Dermis microvascular lymphatic vessel endothelial cell (primary cell): ENCODE measurements around the gene PDHB. TPM values are rescaled to one million over a fixed set of nuclear protein-coding genes. Genes with fewer than 3 reads are reported as not detected.
A peak's percentile ranks its signal among the peaks of the same experiment; 100 is the strongest.

Experiments used
- DNase-seq, 2 donors: peaks; one replicate each; pipeline versions ENCODE4 v3.0.0 to v3.0.0-alpha.2; 2010; ENCODE audit warnings: low read depth in 2 of 2
- total RNA-seq: library from RNA; depleted of rRNA; stranded (reverse); fragments of >200 nt; gene quantifications from 2 replicates; pipeline ENCODE4 v1.2.1, GENCODE V29; 2014

PDHB gene
- total RNA-seq, 1 donor from 2014 or later: 60.3 TPM

DNA sequence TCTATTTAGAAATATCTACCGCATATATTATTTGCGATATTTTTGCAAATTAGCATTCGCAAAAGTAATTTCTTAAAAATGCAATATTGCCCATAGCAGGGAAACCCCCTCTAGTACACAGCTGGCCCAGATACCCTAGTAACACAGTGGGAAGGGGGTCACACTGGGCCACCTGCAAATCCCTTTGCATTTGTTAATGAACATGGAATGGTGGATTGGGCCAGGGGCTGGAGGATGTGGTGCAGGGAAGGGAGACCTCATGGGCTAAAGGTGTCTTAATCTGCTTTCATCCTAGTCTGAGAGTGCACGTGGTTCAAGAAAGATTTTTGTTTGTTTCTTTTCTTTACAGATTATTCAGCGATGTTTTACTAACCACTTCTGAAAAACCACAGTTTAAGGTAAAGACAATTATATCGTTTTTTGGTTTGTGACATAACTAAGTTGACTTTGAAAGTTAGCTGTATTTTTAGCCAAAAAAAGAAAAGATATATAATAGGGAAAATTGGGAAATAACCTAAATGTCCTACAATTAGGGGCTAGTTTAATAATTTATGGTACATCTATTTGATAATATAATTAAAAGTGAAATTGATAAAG is 30.0 kb downstream of the PDHB start:
- no peak for DNase-seq

DNA sequence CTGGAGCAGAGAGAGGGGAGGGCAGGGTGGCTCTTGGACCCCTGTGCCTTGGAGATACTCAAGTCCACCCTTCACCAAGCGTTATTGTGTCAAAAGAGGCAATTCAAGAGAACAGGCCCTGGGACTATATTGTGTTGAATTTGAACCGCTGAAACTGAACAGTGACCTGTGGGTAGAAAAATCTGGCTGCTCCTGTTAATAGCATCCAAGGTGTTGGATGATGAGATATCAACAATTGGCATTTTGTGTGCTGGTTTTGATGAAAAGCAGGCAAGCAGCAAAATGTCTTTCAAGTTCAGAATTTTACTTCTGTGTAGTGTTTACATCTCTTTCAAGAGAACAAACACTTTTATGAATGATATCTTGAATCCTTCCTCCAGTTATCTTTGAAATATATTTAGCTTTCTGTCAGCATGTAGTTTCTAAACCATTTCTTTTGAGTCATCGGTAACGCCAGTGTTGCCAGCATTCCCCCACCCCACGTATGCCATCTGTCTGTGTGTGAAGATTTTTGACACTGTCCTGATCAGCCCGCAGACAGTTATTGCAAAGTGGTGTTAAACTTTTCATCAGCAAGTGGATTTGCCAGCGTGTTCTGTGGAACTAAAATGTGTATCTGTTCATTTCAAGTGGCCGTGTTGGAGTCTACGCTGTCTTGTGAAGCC is 34.8 kb downstream of the PDHB start:
- no peak for DNase-seq

DNA sequence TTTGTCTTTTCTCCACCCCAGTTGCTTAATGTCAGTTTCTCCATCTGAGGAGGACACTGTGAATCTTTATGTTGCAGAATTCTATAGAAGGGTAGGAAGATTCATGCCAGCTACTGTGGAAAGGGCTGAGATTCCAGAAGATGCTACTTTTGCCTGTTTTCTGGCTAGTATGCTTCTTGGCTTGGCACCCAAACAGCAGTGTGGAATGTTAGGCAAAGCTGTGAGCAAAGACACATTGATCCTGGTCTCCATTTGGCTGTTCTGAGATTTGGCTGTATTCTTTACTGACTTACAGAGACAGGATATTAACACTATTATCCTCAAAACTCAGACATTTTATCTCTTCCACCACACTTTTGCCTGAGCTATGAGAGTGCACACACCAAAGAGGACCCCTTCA is 39.3 kb downstream of the PDHB start:
- no peak for DNase-seq

DNA sequence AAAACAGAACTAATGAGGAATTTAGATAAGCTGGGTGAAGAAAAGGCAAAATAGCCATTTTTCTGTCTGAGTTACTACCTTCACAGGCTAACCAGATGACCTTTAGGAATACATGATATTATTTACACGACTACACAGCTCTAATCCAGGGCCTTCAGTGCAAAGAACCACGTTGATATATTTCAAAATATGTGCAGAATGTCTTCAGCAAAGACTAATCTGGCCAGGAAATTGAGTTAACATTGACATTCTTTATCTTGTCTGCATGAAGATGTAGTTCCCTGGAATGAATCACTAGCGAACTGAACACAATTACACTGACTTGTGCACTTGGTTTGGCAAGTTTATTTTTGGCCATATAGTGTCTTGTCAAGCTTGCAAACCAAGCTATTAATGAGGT is 41.5 kb downstream of the PDHB start:
- DNase-seq: no peak

DNA sequence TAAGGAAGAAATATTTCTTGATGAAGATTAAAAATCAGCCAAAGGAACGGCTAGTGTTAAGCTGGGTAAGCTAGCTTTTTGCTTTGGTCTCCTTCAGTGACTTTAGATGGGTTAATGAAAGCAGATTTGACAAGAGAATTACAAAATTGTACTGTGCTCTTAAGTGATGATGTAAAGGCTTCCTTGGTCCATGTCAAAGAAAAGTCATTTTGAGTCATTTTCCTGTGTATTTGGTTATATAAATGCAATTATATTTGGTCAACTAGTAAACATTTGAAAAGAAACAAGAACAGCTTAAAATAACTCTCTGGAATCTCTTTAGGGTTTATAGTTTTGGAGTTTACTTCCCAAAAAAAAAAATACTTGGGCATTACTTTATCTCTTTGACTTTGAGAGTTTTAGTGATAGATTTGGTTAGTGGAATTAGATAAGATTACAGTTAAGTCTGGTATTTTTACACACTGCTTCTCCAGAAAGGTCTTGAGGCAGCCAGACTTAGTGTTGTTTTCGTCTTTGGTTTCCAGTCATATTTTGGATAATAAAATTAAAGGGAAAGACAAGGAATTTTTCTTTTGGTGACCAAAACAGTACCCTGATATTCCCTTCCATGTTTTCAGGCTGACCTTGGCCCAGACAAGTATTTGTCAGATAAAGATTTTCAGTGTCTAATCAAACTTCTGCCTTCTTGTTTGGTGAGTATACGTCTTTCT is 42.3 kb downstream of the PDHB start:
- no peak for DNase-seq

DNA sequence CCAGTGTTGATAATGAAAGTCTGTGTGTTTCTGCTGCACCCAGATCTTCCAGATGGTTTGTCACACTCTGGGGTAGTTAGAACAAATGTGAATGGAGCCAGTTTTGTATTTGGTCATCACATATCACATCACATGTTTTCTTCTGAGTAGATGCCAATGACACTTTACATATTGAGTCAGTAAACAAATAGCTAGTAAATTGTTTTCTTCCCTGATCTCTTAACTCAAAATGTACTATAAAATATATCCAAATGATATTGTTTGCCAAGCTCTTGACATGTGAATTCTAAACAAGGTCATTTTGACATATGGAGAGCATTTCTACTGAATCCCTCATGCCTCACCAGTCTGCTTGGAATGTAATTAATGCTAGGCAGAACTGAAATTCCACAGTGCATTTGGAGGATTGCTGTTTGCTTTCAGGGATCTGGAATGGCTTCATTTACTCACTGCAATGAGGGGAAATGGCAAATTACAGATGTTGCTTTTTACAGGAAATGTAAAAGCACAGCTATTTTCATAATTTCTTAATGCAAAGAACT is 45.0 kb downstream of the PDHB start:
- peak in 1 of 2 donors; percentile 50 for DNase-seq

DNA sequence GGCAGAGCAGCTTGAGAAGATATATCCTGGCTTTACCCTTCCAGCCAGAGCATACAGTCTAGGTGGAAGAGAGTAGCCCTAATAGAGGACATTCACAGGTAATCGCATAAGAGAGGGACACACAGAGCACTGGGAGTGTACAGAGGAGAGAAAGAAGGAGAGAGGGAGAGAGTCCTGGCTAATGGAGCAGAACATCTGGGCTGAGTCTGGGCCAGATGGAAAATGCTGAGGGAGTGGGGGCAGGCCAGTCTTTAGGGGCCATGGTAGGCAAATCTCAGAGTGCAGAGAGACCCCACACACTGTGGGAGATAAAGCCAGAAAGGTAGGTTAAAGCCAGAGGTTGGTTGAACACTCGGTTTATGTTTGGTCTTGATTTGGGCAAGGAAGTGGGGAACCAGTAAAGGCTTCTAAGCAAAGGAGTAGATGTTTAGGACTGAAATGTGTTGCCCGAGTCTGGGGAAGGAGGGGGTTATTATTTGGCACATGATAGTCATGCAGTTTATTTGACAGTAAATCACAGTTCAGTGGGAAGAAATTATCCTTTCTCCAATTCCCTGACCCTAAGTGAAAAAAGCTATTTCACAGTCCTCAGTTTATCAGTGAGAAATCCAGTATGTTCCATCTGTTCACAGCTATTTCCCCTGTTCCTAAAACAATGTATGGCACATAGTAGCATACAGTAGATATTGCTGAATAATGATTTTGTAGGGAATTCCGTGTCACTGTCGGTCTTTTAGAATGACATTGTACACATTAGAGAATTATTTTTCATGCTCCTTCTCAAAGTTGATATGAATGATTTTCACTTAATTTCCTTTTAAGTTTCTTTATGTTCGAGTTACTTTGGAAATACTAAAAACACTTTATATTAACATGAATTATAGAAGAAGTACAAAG is 45.7 kb downstream of the PDHB start:
- no peak for DNase-seq

DNA sequence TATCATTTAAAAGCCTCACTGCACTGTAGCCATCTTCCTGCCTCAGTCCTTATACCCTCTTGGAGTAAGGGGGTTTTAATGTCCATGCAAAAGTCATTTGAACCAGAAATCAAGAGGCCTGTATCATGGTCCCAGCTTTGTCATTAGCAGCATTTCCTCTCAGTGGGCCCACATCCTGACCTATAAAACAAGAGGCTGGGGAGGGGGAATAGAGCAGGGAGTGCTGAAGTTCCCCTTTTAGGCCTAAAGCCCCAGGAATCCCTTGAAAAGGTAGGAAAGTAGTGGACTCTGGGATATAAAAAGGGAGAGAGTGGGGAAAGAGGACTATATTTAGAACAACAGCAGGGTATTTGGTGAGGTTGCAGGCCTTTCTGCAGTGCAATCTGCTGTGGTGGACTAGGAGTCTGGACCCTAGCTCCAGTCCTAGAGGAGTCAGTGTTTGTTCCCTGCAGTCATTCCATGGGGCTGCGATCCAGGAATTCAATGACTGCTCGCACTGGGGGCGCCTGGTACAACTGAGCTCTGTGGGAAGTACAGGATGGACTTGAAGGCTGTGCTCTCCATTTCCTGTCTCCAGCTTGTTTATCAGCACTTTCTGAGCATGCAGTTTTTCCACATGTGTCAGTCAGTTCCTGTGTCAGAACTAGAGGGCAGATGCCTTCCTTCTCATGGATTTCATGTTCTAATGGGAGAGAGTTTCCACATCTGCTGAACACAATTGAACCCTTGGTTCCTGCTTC is 46.8 kb downstream of the PDHB start:
- peak; percentile 95 to 98 for DNase-seq

DNA sequence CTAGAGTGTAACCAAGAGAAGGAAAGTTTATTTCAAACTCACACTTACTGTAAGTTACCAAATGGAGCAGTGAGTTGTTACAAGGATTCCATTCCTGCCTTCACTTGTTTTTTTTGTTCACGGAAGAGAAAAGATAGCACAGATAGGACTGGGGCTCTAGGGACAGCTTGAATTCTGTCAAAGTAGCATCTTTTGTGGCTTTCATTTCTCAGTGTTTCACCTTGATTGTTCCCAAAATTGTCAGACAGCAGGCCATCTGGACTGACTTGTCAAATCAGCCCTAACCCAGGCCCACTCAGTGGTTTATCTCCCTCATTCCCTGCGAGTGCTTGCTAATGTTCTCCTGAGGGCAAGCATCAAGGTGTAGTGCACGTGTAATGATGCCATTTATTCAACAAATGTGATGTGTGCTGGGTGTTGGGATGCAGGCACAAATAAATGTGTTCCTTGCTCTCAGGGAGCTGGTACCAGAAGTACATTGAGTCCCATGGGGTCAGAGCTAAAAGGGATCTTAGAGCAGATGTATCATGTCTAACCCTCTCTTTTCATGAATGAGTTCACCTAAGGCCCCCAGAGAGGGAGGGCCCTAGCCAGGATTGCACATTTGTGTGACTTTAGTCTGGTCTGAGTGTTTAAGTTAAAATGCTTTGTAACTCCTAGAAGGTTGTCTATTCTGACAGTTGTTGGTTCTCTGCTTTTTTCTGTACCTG is 49.1 kb downstream of the PDHB start:
- DNase-seq: no peak

DNA sequence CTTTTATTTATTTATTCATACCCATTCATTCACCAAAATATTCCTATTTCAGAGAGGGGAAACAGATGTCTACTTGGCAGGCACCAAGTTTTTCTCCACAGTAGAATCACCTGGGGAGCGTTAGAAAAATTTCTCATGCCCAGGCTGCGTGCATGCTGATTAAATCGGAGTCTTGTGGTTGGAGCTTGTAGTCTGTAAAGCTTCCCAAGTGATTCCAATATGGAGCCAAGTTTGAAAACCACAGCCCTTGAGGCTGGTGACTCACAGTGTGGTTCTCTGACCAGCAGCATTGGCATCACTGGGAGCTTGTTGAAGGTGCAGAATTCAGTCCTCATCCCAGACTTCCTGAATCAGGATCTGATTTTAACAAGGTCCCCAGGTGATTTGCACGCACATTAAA is 49.7 kb downstream of the PDHB start:
- peak in 1 of 2 donors; percentile 73 for DNase-seq

DNA sequence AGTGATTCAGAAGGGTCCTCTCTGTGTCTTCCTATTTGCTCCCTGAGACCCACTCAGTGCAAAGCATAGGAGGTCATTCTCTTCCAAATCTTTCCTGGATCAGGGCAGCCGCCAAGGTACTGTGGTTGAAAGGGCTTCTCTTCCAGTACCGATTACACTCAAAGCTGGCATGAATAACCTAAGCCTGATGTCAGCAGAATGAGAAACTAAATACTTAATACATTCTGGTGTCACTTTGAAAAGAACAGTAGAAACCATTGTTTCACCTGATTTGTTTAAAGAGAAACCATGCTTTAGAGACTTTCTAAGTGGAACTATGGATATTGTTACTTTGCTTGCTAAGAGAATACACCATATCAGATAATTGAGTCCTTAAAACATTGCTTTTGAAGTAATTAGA is 50.2 kb downstream of the PDHB start:
- no peak for DNase-seq

DNA sequence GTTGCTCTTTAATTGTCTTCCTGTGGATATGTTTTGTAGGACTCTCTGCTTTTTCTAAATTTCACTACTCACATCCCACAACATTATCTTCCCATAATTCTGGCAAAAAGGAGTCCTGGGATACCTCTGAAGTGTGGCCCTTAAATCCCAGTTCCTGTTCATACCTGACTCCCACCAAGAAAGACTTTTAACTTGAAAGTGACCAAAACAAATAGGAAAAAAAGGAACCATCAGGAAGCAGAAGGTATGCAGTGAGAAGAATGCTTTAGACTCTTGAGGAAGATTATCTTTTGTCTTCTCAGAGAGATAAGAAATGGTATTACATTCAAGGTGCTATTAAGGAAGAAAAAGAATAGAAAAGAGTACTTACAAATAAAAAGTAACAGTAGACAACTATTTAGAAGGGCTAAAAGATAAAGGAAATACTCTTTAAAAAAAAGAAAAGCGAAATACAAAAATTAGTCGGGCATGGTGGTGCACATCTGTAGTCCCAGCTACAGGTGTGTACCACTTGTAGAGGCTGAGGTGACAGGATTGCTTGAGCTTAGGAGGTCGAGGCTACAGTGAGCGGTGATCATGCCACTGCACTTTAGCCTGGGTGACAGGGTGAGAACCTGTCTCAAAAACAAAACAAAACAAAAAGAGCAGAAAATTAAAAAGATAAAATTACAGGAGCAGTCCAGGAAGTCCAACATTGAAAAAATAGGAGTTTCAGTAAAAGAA is 54.1 kb downstream of the PDHB start:
- DNase-seq: no peak

DNA sequence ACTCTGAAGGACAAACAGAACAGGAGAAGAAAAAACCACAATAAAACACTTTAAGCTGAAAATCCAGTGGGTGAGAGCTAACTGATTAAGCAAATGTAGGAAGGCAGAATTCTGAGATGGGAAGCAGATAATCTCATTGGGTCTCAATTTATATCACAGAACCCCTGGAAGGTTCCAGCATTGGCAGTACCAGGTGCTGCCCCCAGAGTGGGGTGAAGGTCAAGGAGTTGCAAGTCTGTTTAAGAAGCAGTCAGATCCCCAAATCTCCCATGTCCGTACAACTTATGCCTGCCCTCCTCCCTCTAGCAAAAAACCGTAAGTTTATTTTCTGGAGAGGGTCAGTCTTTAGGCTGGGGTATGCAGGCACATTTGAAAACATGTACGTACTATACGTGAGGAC is 55.9 kb downstream of the PDHB start:
- no peak for DNase-seq

Other genes starting within 250 kb of the PDHB start
- gene DNASE1L3, start 222.9 kb downstream of the PDHB start, total RNA-seq: 3.0 and 6.4 TPM in 2 replicates
- 15.0 and 28.7 TPM in 2 replicates for gene ABHD6, start 196.0 kb downstream of the PDHB start, total RNA-seq
- gene RPP14, start 127.6 kb downstream of the PDHB start, total RNA-seq: 12.9 and 15.4 TPM in 2 replicates
- 4.1 and 8.1 TPM in 2 replicates for gene HTD2, start 127.3 kb downstream of the PDHB start, total RNA-seq
- gene PXK, start 100.9 kb downstream of the PDHB start, total RNA-seq: 18.0 and 30.2 TPM in 2 replicates
- 4.2 and 6.7 TPM in 2 replicates for gene KCTD6, start 58.3 kb upstream of the PDHB start, total RNA-seq
- gene ACOX2, start 103.4 kb upstream of the PDHB start, total RNA-seq: 1.0 and 1.6 TPM in 2 replicates
- gene FAM107A, start 143.6 kb upstream of the PDHB start, total RNA-seq: 0.76 and 1.2 TPM in 2 replicates
- gene FAM3D, start 232.9 kb upstream of the PDHB start, total RNA-seq: 0.13 and 0.26 TPM in 2 replicates